Activated CD4-positive, alpha-beta T cell treated with anti-CD3 and anti-CD28 coated beads for 48 hours (primary cell): ENCODE data around the gene CELF3.
A peak's percentile ranks its signal among the peaks of the same experiment; 100 is the strongest.

Experiments used
- DNase-seq: peaks from one replicate; pipeline ENCODE4 v3.0.0-alpha.2; 2020

The CELF3 gene

GRCh38 chr1:151720554-151720953 is 4.0 kb upstream of the CELF3 start:
- DNase-seq, result no peak

GRCh38 chr1:151720125-151720524 is 3.5 kb upstream of the CELF3 start:
- no peak for DNase-seq

- DNase-seq, result no peak
Measured at GRCh38 chr1:151718666-151719065, 2.1 kb upstream of the CELF3 start.

- DNase-seq, result no peak
Measured at GRCh38 chr1:151718011-151718431, 1.4 kb upstream of the CELF3 start.

- DNase-seq, result no peak
Measured at GRCh38 chr1:151716405-151716762, 219 bp downstream of the CELF3 start.

GRCh38 chr1:151715726-151716404 is 738 bp downstream of the CELF3 start:
- DNase-seq, result peak; percentile 21

DNA sequence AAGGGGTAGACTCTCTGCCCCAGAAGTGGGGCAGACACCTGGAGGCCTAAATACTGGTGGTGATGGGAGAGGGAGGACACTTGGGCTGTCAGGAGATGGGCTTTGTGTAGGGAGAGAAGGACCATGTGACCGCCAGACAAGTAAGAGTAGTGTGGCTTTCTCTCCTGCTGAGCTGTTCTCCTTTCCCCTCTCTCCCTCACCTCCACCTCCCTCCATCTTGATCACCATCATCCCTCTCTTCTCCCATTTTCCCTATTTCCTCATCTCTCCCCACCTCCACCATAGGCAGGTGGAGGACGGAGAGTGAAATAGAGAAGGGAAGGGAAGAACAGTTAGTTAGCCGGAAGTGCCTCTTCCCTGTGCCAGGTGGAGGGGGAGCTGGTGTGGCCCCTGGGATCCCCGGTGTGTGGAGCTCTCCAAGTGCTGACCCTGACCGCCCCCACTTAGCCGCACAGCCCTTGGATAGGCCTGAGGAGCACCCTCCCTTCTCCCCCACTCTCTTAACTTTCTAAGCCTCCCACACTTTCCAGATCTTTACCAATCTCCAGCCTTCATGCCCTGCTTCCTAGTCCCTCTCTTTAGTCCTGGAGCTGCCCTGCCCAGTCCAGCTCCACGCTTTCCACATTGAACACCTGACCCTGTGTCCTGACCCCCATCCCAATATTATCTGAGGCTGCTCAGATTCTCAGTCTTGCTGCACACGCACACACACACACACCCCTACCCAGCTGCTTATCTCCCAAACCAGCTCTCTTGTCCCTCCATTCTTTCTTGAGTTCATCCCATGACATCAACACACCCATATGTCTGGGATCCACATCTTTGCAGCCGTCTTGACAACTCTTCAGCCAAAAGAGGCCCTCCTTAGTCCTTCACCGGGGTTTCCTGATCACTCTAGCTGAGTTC is 1.5 kb downstream of the CELF3 start:
- no peak for DNase-seq

- DNase-seq, result no peak
Measured at GRCh38 chr1:151713874-151714273, 2.7 kb downstream of the CELF3 start.

GRCh38 chr1:151713044-151713443 is 3.6 kb downstream of the CELF3 start:
- no peak for DNase-seq

DNA sequence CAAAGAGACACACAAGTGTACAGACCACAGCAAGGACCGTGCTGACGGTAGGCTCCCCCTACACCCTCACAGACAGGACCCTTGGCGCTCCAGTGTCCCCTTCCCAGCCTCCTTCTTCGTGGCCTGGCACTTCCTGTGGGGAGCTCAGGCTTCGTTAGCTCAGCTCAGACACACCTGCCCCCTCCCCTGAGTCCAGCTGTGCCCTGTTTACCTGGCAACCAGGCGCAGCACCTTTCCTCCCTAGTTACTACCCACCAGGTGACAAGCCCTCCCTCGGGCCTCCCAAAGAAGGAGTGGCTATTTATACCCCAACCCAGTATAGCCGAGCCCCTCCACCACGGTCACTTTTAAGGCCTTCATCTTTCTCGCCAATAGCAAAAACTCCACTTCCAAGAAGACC is 4.7 kb downstream of the CELF3 start:
- no peak for DNase-seq

- DNase-seq, result no peak
Measured at GRCh38 chr1:151711044-151711800, 5.4 kb downstream of the CELF3 start.

DNA sequence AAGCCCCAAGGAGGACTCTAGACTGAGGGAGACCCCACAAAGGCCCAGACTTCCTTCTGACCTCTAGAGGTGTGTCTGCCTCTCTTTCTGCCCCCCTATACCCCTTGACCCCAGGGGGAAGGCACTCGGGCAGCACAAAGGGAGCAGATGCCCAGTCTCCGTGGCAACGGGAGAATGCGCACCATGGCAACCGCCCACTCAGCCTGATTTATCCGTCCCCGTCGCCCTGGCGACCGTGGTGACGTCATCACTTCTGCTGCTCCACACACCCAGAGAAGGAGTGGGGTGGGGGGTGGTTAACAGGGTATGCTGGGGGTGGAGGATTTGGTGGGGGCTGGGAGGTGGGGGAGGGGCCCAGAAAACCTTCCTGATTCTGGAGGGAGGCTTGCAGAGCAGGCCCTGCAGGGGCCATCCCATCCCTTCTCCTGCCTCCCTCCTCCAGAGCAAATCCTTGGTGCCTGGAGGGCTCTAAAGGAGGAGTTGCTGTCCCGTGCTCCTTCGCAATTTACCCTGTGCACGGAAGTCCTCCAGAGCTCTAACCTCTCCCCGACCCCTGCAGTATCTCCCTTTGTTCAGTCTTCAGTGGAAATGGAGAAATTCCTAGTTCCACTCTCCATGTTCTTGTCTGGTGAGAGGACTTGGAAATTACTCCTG is 6.3 kb downstream of the CELF3 start:
- DNase-seq, result peak; percentile 66

GRCh38 chr1:151708891-151709290 is 7.7 kb downstream of the CELF3 start:
- no peak for DNase-seq

GRCh38 chr1:151707541-151708065 is 9.0 kb downstream of the CELF3 start:
- DNase-seq, result no peak

- DNase-seq, result no peak
Measured at GRCh38 chr1:151706464-151707415, 9.9 kb downstream of the CELF3 start.

GRCh38 chr1:151705753-151706463 is 10.7 kb downstream of the CELF3 start:
- DNase-seq, result no peak

GRCh38 chr1:151705146-151705545 is 11.5 kb downstream of the CELF3 start:
- DNase-seq, result no peak

DNA sequence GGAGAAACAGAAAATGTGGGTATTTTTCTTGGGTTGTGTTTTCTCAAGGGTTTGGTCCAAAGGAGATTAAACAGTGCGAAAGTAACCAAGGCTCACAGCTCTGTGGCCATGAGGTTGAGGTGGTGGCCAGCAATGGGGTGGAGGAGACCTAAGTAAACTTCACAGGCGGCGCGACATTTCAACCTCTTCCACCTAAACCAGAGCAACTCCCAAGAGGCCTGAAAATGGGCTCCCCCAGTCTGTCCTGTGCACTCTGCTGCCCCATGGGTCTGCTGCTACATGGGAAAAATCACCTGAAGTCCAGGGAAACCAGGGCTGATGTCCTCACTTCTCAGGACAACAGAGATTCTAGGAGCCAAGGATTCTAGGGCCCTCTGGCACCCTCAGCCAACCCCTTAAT is 12.4 kb downstream of the CELF3 start:
- no peak for DNase-seq

- DNase-seq, result no peak
Measured at GRCh38 chr1:151703813-151704212, 12.8 kb downstream of the CELF3 start.

DNA sequence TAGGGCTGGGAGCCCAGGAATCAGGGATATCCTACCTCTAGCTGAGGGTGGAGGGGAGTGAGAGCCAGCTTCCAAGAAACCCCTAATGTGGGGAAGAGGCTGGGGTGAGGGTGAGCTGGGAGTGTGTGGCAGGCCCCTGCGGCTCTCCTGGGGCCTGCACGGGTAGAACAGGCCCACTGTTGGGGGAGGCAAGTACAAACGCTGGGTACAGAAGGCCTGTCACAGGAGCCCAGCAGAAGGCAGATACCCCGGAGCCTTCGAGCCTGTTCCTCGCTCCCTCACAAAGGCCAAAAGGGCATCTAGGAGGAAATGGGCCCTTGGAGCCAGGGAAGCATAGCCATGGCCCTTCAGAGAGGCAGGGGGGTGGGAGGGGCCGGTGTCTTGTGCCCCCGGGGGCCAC is 13.7 kb downstream of the CELF3 start:
- DNase-seq, result no peak

DNA sequence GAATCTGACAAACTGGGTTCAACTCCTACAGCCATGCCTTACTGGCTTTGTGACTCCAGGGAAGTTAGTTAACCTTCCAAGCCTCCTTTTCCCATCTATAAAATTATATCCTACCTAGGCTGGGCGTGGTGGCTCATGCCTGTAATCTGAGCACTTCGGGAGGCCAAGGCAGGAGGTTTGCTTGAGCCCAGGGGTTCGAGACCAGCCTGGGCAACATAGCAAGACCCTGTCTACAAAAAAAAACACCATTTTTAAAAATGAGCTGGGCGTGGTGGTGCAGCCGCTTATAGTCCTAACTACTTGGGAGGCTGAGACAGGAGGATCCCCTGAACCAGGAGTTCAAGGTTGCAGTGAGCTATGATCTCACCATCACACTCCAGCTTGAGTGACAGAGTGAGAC is 15.1 kb downstream of the CELF3 start:
- no peak for DNase-seq
